Measurements from ENCODE around the gene NKD1. TPM values are rescaled to one million over a fixed set of nuclear protein-coding genes. Genes with fewer than 3 reads are reported as not detected.

The NKD1 gene
- total RNA-seq, 1 donor from 2014 or later = 31.3 TPM

GRCh38 chr16:50532576-50532975 is 15.6 kb upstream of the NKD1 start:
- Mint-ChIP-seq H3K4me3 (ENCODE audit: unreplicated experiment) (no peak overlapping the region), H3K27ac (ENCODE audit: unreplicated experiment) (no peak overlapping the region), H3K4me1 (ENCODE audit: low read depth, unreplicated experiment) (no peaks in the 10 kb centered on the region), H3K36me3 (ENCODE audit: unreplicated experiment) (peaks cover 32% of the 10 kb centered on the region), H3K9me3 (ENCODE audit: unreplicated experiment) (peaks cover 1% of the 10 kb centered on the region), H3K27me3 (ENCODE audit: unreplicated experiment) (peaks cover 2% of the 10 kb centered on the region)
- no peak for TF ChIP-seq CTCF (IDR thresholded peaks at IDR 0.05; ENCODE audit: partially characterized antibody, unreplicated experiment)
- no peak for DNase-seq

GRCh38 chr16:50533317-50533716 is 14.9 kb upstream of the NKD1 start:
- DNase-seq = no peak
- Mint-ChIP-seq H3K36me3 (ENCODE audit: unreplicated experiment) (peaks cover 30% of the 10 kb centered on the region), H3K4me3 (ENCODE audit: unreplicated experiment) (no peak overlapping the region)

DNA sequence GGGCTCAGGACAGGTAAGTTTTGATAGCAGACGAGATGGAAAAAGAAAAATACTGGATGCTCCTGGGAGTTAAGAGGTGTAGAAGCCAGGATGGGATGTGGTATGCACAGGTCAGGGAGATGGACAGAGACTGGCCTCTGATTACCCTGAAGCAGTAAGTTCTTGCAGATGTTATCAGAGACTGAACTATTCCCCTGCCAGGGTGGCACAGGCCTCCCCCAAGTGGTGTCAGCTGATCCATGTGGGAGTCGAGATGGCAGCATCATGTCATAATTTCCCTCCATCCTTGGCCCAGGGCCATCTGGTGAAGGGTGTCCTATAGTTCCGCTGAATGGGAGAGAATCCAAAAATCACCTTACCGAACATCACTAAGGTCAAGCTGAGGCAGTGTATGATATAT is 14.1 kb upstream of the NKD1 start:
- Mint-ChIP-seq H3K9me3 (ENCODE audit: unreplicated experiment) (peaks cover 5% of the 10 kb centered on the region), H3K27me3 (ENCODE audit: unreplicated experiment) (peaks cover 3% of the 10 kb centered on the region), H3K27ac (ENCODE audit: unreplicated experiment) (no peak overlapping the region), H3K4me3 (ENCODE audit: unreplicated experiment) (no peak overlapping the region), H3K4me1 (ENCODE audit: low read depth, unreplicated experiment) (peaks cover 10% of the 10 kb centered on the region), H3K36me3 (ENCODE audit: unreplicated experiment) (peaks cover 22% of the 10 kb centered on the region)
- TF ChIP-seq CTCF (IDR thresholded peaks at IDR 0.05; ENCODE audit: partially characterized antibody, unreplicated experiment) = no peak
- DNase-seq = no peak

More at GRCh38 chr16:50533317-50533716, 14.9 kb upstream of the NKD1 start:
- TF ChIP-seq CTCF (IDR thresholded peaks at IDR 0.05; ENCODE audit: partially characterized antibody, unreplicated experiment) = no peak
- Mint-ChIP-seq H3K27me3 (ENCODE audit: unreplicated experiment) (peaks cover 2% of the 10 kb centered on the region), H3K27ac (ENCODE audit: unreplicated experiment) (no peak overlapping the region), H3K4me1 (ENCODE audit: low read depth, unreplicated experiment) (peaks cover 3% of the 10 kb centered on the region), H3K9me3 (ENCODE audit: unreplicated experiment) (peaks cover 5% of the 10 kb centered on the region)

DNA sequence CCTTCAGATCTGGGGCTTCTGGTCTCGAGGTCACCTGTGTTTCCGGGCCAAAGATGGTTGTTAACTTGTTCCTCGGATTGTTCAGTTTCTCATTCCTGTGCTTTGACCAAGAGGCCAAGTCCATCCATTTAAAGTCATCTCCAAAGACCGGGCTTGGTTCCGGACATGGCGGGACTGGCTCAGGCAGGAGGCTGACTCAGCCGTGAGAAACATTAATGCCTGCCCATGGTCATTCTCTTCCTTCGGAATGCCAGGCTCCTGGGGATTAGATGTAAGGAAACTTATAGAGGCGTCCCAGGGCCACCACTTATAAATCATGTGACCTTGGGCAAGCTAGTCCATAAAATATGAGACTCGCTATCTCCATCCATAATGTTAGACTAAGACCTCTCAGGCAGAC is 13.6 kb upstream of the NKD1 start:
- peaks cover 13% of the 10 kb centered on the region for H3K4me1 Mint-ChIP-seq (ENCODE audit: low read depth, unreplicated experiment)
- H3K27ac Mint-ChIP-seq (ENCODE audit: unreplicated experiment) = no peak overlapping the region
- no peak for TF ChIP-seq CTCF (IDR thresholded peaks at IDR 0.05; ENCODE audit: partially characterized antibody, unreplicated experiment)
- peaks cover 18% of the 10 kb centered on the region for H3K36me3 Mint-ChIP-seq (ENCODE audit: unreplicated experiment)
- peaks cover 4% of the 10 kb centered on the region for H3K27me3 Mint-ChIP-seq (ENCODE audit: unreplicated experiment)
- peaks cover 5% of the 10 kb centered on the region for H3K9me3 Mint-ChIP-seq (ENCODE audit: unreplicated experiment)
- no peak for DNase-seq
- H3K4me3 Mint-ChIP-seq (ENCODE audit: unreplicated experiment) = no peak overlapping the region

DNA sequence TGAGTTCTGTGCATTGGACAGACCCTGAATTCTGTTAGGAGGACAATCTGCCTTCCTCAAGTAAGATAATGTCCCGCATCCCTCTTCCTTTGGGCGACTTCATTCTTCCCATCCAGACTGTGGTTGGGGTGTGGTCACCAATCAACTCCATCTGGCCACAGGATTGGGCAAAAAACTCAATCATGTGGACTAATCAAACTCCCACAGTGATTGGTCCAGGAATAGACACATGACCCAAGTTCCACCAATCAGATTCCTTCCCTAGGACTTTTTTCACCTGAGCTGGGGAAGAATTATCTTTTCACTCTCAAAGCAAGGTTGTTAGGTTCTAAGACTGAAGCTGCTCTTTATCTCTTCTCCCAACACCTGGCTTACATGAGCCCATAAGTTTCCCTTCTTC is 13.2 kb upstream of the NKD1 start:
- Mint-ChIP-seq H3K4me1 (ENCODE audit: low read depth, unreplicated experiment) (peaks cover 14% of the 10 kb centered on the region), H3K36me3 (ENCODE audit: unreplicated experiment) (peaks cover 16% of the 10 kb centered on the region), H3K4me3 (ENCODE audit: unreplicated experiment) (no peak overlapping the region), H3K27ac (ENCODE audit: unreplicated experiment) (no peak overlapping the region), H3K9me3 (ENCODE audit: unreplicated experiment) (peaks cover 5% of the 10 kb centered on the region), H3K27me3 (ENCODE audit: unreplicated experiment) (peaks cover 4% of the 10 kb centered on the region)
- no peak for TF ChIP-seq CTCF (IDR thresholded peaks at IDR 0.05; ENCODE audit: partially characterized antibody, unreplicated experiment)
- DNase-seq = no peak
